GM12878 (cell line): ENCODE data around the gene PCYOX1L. TPM values are rescaled to one million over a fixed set of nuclear protein-coding genes. Genes with fewer than 3 reads are reported as not detected.

Experiments used
- GATAD2B ChIP-seq: fragments of 450-650 bp; conservative IDR thresholded peaks from 2 replicates; pipeline ENCODE4 v1.6.1; 2017; ENCODE audit warnings: low read depth, mild to moderate bottlenecking, moderate library complexity
- MEF2A ChIP-seq: IDR thresholded peaks from 2 replicates; pipeline ENCODE4 v1.6.1; 2011; ENCODE audit warnings: low read depth, mild to moderate bottlenecking, low read length, moderate library complexity; ENCODE audit not compliant: insufficient read depth
- NR2C1 ChIP-seq: fragments of 450-650 bp; IDR thresholded peaks from 2 replicates; pipeline ENCODE4 v1.6.1; 2017; ENCODE audit warnings: antibody characterized with exemption, mild to moderate bottlenecking, moderate library complexity
- RAD21 ChIP-seq: IDR thresholded peaks from 2 replicates; pipeline ENCODE4 v1.6.1; 2011; ENCODE audit warnings: mild to moderate bottlenecking, low read depth, low read length, moderate library complexity; ENCODE audit not compliant: insufficient read depth
- USF1 ChIP-seq: IDR thresholded peaks from 2 replicates; pipeline ENCODE4 v1.6.1; 2011; ENCODE audit warnings: borderline replicate concordance, low read depth, mild to moderate bottlenecking, moderate library complexity, mixed read lengths, low read length; ENCODE audit not compliant: insufficient read depth; ENCODE audit errors: extremely low read length
- WRNIP1 ChIP-seq: IDR thresholded peaks from 2 replicates; pipeline ENCODE4 v1.6.1; 2011; ENCODE audit warnings: low read depth, low read length, improper control_type of control experiment, borderline replicate concordance
- ZBTB11 ChIP-seq: fragments of 450-650 bp; formaldehyde crosslinking; IDR thresholded peaks from 2 replicates; pipeline ENCODE4 v1.5.0; 2022; ENCODE audit warnings: mild to moderate bottlenecking, missing genetic modification characterization
- polyA plus RNA-seq, 11 experiments: library from polyadenylated mRNA; depleted of rRNA in 4 of 11; unstranded in 6 of 11; stranded (reverse) in 5 of 11; fragments of >200 nt; fragmentation: Nextera tagmentation in 4 of 11; fragmentation: Illumina TruSeq in 1 of 11; extraction: Ambion mirVana in 4 of 11; extraction: Trizol in 1 of 11; gene quantifications; 1 replicate in 1 of 11; 2 replicates in 10 of 11; pipeline versions ENCODE4 v1.2.1 to v1.2.3, GENCODE V29; 2011 to 2016; ENCODE audit warnings: inconsistent platforms in 2 of 11, missing spikeins in 2 of 11, low read depth in 1 of 11
- total RNA-seq, 4 experiments: library from RNA; depleted of rRNA in 3 of 4; stranded (reverse); fragments of >200 nt in 3 of 4; fragmentation: Illumina TruSeq in 1 of 4; extraction: Trizol in 1 of 4; gene quantifications; 2 replicates each; pipeline versions ENCODE4 v1.2.1 to v1.2.3, GENCODE V29; 2013 to 2021
- TF ChIP-seq, protein P1 (sequence below): fragments of 450-650 bp; IDR thresholded peaks from 2 replicates; pipeline ENCODE4 v1.6.1; 2017; ENCODE audit warnings: low read depth, mild to moderate bottlenecking, moderate library complexity
- TF ChIP-seq, protein P2 (sequence below), 3 experiments: IDR thresholded peaks in 2 of 3; conservative IDR thresholded peaks in 1 of 3; 2 replicates each; pipeline ENCODE4 v1.5.1; 2011; ENCODE audit warnings: low read depth in 3 of 3, low read length in 3 of 3, mild to moderate bottlenecking in 3 of 3, control low read depth in 2 of 3, moderate library complexity in 2 of 3, inconsistent platforms in 1 of 3, mixed read lengths in 1 of 3; ENCODE audit not compliant: control insufficient read depth in 2 of 3, insufficient read depth in 1 of 3; ENCODE audit errors: extremely low read depth in 1 of 3

Gene PCYOX1L
- total and polyA plus RNA-seq, 10 of the 15 experiments (the other 5 are each of a cell fraction or from before 2014, with no cell fraction given), result 2.9 to 17.0 (median 12.9) TPM

DNA sequence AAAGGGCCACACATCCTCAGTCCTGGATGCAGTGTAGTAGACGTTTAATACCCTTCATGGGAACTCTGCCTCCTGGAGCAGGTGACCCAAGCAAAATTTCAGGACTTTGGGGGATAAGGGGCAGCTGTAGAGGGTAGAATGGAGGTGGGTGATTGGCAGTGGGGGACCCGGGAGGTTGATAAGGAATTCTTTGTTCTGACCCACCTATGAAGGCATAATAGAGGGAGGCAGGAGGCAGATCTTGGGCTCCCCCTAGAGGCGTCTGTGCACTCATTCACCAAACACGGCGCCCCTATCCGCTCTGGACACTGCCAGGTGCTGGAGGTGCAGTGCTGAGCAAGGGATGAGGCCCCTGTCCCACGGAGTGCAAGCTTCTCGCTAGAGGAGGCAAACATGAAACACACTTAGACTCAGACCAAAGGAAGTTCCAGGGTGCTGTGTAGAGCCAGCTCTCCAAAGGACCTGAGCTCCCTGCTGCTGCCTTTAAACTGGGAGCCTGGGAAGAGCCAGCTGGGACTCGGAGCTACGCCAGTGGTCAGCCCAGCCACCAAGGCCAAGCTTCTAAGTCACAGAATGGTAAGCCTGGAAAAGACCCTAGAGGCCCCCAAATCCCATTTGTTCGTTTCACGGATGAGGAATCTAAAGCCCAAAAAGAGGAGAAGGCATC lies 13.6 kb downstream of the PCYOX1L start (continued):
- TF ChIP-seq GATAD2B (no peak), NR2C1 (no peak), WRNIP1 (no peak), ZBTB11 (no peak), MEF2A (no peak), USF1 (no peak), RAD21 (peak; percentile 74)
- TF ChIP-seq, protein P1, sequence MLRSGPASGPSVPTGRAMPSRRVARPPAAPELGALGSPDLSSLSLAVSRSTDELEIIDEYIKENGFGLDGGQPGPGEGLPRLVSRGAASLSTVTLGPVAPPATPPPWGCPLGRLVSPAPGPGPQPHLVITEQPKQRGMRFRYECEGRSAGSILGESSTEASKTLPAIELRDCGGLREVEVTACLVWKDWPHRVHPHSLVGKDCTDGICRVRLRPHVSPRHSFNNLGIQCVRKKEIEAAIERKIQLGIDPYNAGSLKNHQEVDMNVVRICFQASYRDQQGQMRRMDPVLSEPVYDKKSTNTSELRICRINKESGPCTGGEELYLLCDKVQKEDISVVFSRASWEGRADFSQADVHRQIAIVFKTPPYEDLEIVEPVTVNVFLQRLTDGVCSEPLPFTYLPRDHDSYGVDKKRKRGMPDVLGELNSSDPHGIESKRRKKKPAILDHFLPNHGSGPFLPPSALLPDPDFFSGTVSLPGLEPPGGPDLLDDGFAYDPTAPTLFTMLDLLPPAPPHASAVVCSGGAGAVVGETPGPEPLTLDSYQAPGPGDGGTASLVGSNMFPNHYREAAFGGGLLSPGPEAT, result no peak
- TF ChIP-seq, protein P2, sequence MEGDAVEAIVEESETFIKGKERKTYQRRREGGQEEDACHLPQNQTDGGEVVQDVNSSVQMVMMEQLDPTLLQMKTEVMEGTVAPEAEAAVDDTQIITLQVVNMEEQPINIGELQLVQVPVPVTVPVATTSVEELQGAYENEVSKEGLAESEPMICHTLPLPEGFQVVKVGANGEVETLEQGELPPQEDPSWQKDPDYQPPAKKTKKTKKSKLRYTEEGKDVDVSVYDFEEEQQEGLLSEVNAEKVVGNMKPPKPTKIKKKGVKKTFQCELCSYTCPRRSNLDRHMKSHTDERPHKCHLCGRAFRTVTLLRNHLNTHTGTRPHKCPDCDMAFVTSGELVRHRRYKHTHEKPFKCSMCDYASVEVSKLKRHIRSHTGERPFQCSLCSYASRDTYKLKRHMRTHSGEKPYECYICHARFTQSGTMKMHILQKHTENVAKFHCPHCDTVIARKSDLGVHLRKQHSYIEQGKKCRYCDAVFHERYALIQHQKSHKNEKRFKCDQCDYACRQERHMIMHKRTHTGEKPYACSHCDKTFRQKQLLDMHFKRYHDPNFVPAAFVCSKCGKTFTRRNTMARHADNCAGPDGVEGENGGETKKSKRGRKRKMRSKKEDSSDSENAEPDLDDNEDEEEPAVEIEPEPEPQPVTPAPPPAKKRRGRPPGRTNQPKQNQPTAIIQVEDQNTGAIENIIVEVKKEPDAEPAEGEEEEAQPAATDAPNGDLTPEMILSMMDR (IDR thresholded peaks at IDR 0.05 in 2 of 3, conservative IDR thresholded peaks at IDR 0.05 in 1 of 3; ENCODE audit: control insufficient read depth in 2 of 3, extremely low read depth in 1 of 3, insufficient read depth in 1 of 3, low read depth in 3 of 3, low read length in 3 of 3), result peak; percentile 88 to 91 (median 90)
